ENCODE data around the gene SSH2. TPM values are rescaled to one million over a fixed set of nuclear protein-coding genes. Genes with fewer than 3 reads are reported as not detected.

Gene SSH2
- total RNA-seq, 6 donors from 2014 or later = 55.4 to 82.9 (median 67.8) TPM

- Histone ChIP-seq H3K36me3 (no peaks in the 10 kb centered on the region), H3K27me3 (no peaks in the 10 kb centered on the region), H3K4me3 (no peak overlapping the region), H3K27ac (no peak overlapping the region), H3K4me1 (no peaks in the 10 kb centered on the region), H3K9me3 (no peaks in the 10 kb centered on the region)
- ATAC-seq (ENCODE audit: low FRiP score in 2 of 2) = no peak
- DNase-seq = no peak
- WGBS, 2 donors = 79 to 80% methylated on average over 1 of the region's 1 CpG
- TF ChIP-seq EP300 (IDR thresholded peaks at IDR 0.05) = no peak
- TF ChIP-seq, protein P1, sequence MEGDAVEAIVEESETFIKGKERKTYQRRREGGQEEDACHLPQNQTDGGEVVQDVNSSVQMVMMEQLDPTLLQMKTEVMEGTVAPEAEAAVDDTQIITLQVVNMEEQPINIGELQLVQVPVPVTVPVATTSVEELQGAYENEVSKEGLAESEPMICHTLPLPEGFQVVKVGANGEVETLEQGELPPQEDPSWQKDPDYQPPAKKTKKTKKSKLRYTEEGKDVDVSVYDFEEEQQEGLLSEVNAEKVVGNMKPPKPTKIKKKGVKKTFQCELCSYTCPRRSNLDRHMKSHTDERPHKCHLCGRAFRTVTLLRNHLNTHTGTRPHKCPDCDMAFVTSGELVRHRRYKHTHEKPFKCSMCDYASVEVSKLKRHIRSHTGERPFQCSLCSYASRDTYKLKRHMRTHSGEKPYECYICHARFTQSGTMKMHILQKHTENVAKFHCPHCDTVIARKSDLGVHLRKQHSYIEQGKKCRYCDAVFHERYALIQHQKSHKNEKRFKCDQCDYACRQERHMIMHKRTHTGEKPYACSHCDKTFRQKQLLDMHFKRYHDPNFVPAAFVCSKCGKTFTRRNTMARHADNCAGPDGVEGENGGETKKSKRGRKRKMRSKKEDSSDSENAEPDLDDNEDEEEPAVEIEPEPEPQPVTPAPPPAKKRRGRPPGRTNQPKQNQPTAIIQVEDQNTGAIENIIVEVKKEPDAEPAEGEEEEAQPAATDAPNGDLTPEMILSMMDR (IDR thresholded peaks at IDR 0.05) = no peak
- TF ChIP-seq POLR2AphosphoS5 (IDR thresholded peaks at IDR 0.05) = no peak
- no peak for TF ChIP-seq POLR2A (IDR thresholded peaks at IDR 0.05)
These were observed 109.6 kb downstream of the SSH2 start for GRCh38 chr17:29820425-29820824.

- ATAC-seq (ENCODE audit: low FRiP score in 2 of 2) (peak; percentile 83 to 89), DNase-seq (peak in 1 of 2 donors; percentile 65)
- TF ChIP-seq, protein P1 (IDR thresholded peaks at IDR 0.05) = peak; percentile 66 to 82 (median 76)
- TF ChIP-seq POLR2AphosphoS5 (IDR thresholded peaks at IDR 0.05) (no peak), EP300 (IDR thresholded peaks at IDR 0.05) (no peak)
- H3K27ac ChIP-seq = peak overlapping the region in 3 of 4 donors; percentile 6 to 70 (median 57)
- H3K36me3 ChIP-seq = no peaks in the 10 kb centered on the region
- H3K4me1 ChIP-seq = peaks cover 0 to 9% (median 0%) of the 10 kb centered on the region in 4 donors
- no peaks in the 10 kb centered on the region for H3K9me3 ChIP-seq
- H3K27me3 ChIP-seq = no peaks in the 10 kb centered on the region
- peak overlapping the region in 2 of 4 donors; percentile 26 to 36 for H3K4me3 ChIP-seq
- 41 to 59% methylated on average over 14 of the region's 14 CpGs for WGBS, 2 donors
These were observed 122.3 kb downstream of the SSH2 start for GRCh38 chr17:29807520-29808361.

- Histone ChIP-seq H3K9me3 (no peaks in the 10 kb centered on the region), H3K36me3 (no peaks in the 10 kb centered on the region), H3K4me3 (no peak overlapping the region), H3K27me3 (no peaks in the 10 kb centered on the region), H3K27ac (no peak overlapping the region), H3K4me1 (peaks cover 0 to under 1% (median 0%) of the 10 kb centered on the region in 4 donors)
- WGBS, 2 donors = 86 to 87% methylated on average over 3 of the region's 3 CpGs
- ATAC-seq (ENCODE audit: low FRiP score in 2 of 2) (no peak), DNase-seq (no peak)
- TF ChIP-seq EP300 (IDR thresholded peaks at IDR 0.05) (no peak), POLR2AphosphoS5 (IDR thresholded peaks at IDR 0.05) (no peak), POLR2A (IDR thresholded peaks at IDR 0.05) (no peak)
- TF ChIP-seq, protein P1 (IDR thresholded peaks at IDR 0.05) = no peak
These were observed 127.8 kb downstream of the SSH2 start for GRCh38 chr17:29802246-29802645.

DNA sequence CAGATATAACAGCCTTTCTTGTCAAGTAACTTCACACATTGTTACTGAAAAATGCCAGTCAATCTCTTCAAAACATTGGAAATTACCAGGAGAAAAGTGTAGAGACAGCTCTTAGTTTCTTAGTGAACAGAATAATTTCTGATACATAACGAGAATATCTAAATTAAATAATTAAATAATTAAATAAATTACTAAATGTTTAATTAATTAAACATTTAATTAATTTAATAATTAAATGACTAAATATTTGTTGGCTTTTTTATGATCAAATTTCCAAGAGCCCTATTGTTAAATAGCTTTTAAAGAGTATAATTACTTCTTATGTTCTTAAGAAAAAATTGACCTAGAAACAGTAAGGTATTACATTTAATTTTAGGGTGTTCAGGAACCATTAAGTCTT, 129.6 kb downstream of the SSH2 start:
- WGBS, 2 donors = 100% methylated on average over 1 of the region's 1 CpG
- ATAC-seq (ENCODE audit: low FRiP score in 2 of 2) = no peak
- TF ChIP-seq POLR2AphosphoS5 (IDR thresholded peaks at IDR 0.05) (no peak), POLR2A (IDR thresholded peaks at IDR 0.05) (no peak), EP300 (IDR thresholded peaks at IDR 0.05) (no peak)
- TF ChIP-seq, protein P1 (IDR thresholded peaks at IDR 0.05) = no peak

More for the DNA sequence above, 129.6 kb downstream of the SSH2 start:
- Histone ChIP-seq H3K27ac (no peak overlapping the region), H3K9me3 (no peaks in the 10 kb centered on the region), H3K27me3 (no peaks in the 10 kb centered on the region), H3K4me1 (no peaks in the 10 kb centered on the region), H3K36me3 (no peaks in the 10 kb centered on the region), H3K4me3 (no peak overlapping the region)
- no peak for DNase-seq
